Measurements from ENCODE around the gene GSDMA. TPM values are rescaled to one million over a fixed set of nuclear protein-coding genes. Genes with fewer than 3 reads are reported as not detected.

The GSDMA gene
- total RNA-seq, 1 donor: 0.94 TPM

GRCh38 chr17:40015005-40015997 lies 52.5 kb downstream of the GSDMA start, which contains the start of gene CSF3:
Gene CSF3 (plus strand): TSS chr17:40015440. CDS start chr17:40015475, 35 bp downstream.
- H3K9me3 ChIP-seq (ENCODE audit: low read depth, low read length): no peaks in the 10 kb centered on the region
- H3K27me3 ChIP-seq (ENCODE audit: insufficient read depth, low read length): no peaks in the 10 kb centered on the region
- H3K4me3 ChIP-seq (ENCODE audit: low read length): no peak within 1 kb of the TSS
- peaks cover 6% of the 10 kb centered on the region for H3K4me1 ChIP-seq (ENCODE audit: insufficient read depth, low read length)

- Histone ChIP-seq H3K4me3 (ENCODE audit: low read length) (no peak overlapping the region), H3K9me3 (ENCODE audit: low read depth, low read length) (no peaks in the 10 kb centered on the region), H3K27me3 (ENCODE audit: insufficient read depth, low read length) (no peaks in the 10 kb centered on the region), H3K4me1 (ENCODE audit: insufficient read depth, low read length) (peaks cover 6% of the 10 kb centered on the region)
Observed at GRCh38 chr17:40015998-40016985, 53.5 kb downstream of the GSDMA start.

- Histone ChIP-seq H3K9me3 (ENCODE audit: low read depth, low read length) (no peaks in the 10 kb centered on the region), H3K27me3 (ENCODE audit: insufficient read depth, low read length) (no peaks in the 10 kb centered on the region), H3K4me1 (ENCODE audit: insufficient read depth, low read length) (peaks cover 6% of the 10 kb centered on the region), H3K4me3 (ENCODE audit: low read length) (no peak overlapping the region)
Observed at GRCh38 chr17:40017422-40018080, 54.7 kb downstream of the GSDMA start.

- Histone ChIP-seq H3K4me1 (ENCODE audit: insufficient read depth, low read length) (peaks cover 4% of the 10 kb centered on the region), H3K27me3 (ENCODE audit: insufficient read depth, low read length) (no peaks in the 10 kb centered on the region), H3K9me3 (ENCODE audit: low read depth, low read length) (no peaks in the 10 kb centered on the region), H3K4me3 (ENCODE audit: low read length) (no peak overlapping the region)
Observed at GRCh38 chr17:40018211-40019121, 55.7 kb downstream of the GSDMA start.

GRCh38 chr17:40019140-40019991 lies 56.6 kb downstream of the GSDMA start:
- Histone ChIP-seq H3K4me3 (ENCODE audit: low read length) (no peak overlapping the region), H3K4me1 (ENCODE audit: insufficient read depth, low read length) (no peaks in the 10 kb centered on the region), H3K9me3 (ENCODE audit: low read depth, low read length) (no peaks in the 10 kb centered on the region), H3K27me3 (ENCODE audit: insufficient read depth, low read length) (no peaks in the 10 kb centered on the region)

GRCh38 chr17:40020146-40020545 lies 57.3 kb downstream of the GSDMA start:
- no peak overlapping the region for H3K4me3 ChIP-seq (ENCODE audit: low read length)
- no peaks in the 10 kb centered on the region for H3K27me3 ChIP-seq (ENCODE audit: insufficient read depth, low read length)
- no peaks in the 10 kb centered on the region for H3K9me3 ChIP-seq (ENCODE audit: low read depth, low read length)
- H3K4me1 ChIP-seq (ENCODE audit: insufficient read depth, low read length): no peaks in the 10 kb centered on the region

- Histone ChIP-seq H3K9me3 (ENCODE audit: low read depth, low read length) (no peaks in the 10 kb centered on the region), H3K27me3 (ENCODE audit: insufficient read depth, low read length) (no peaks in the 10 kb centered on the region), H3K4me1 (ENCODE audit: insufficient read depth, low read length) (peaks cover 9% of the 10 kb centered on the region), H3K4me3 (ENCODE audit: low read length) (no peak overlapping the region)
Observed at GRCh38 chr17:40021451-40021971, 58.7 kb downstream of the GSDMA start.

GRCh38 chr17:40022497-40022896 lies 59.7 kb downstream of the GSDMA start:
- Histone ChIP-seq H3K27me3 (ENCODE audit: insufficient read depth, low read length) (no peaks in the 10 kb centered on the region), H3K9me3 (ENCODE audit: low read depth, low read length) (no peaks in the 10 kb centered on the region), H3K4me1 (ENCODE audit: insufficient read depth, low read length) (peaks cover 14% of the 10 kb centered on the region), H3K4me3 (ENCODE audit: low read length) (no peak overlapping the region)

- H3K27me3 ChIP-seq (ENCODE audit: insufficient read depth, low read length): no peaks in the 10 kb centered on the region
- peaks cover 14% of the 10 kb centered on the region for H3K4me1 ChIP-seq (ENCODE audit: insufficient read depth, low read length)
- H3K4me3 ChIP-seq (ENCODE audit: low read length): no peak overlapping the region
- H3K9me3 ChIP-seq (ENCODE audit: low read depth, low read length): no peaks in the 10 kb centered on the region
Observed at GRCh38 chr17:40022961-40023541, 60.2 kb downstream of the GSDMA start.

GRCh38 chr17:40023590-40024292 lies 60.9 kb downstream of the GSDMA start:
- Histone ChIP-seq H3K9me3 (ENCODE audit: low read depth, low read length) (no peaks in the 10 kb centered on the region), H3K4me1 (ENCODE audit: insufficient read depth, low read length) (peaks cover 14% of the 10 kb centered on the region), H3K4me3 (ENCODE audit: low read length) (no peak overlapping the region), H3K27me3 (ENCODE audit: insufficient read depth, low read length) (no peaks in the 10 kb centered on the region)

GRCh38 chr17:40024901-40025300 lies 62.1 kb downstream of the GSDMA start:
- Histone ChIP-seq H3K9me3 (ENCODE audit: low read depth, low read length) (no peaks in the 10 kb centered on the region), H3K27me3 (ENCODE audit: insufficient read depth, low read length) (no peaks in the 10 kb centered on the region), H3K4me3 (ENCODE audit: low read length) (no peak overlapping the region), H3K4me1 (ENCODE audit: insufficient read depth, low read length) (peaks cover 14% of the 10 kb centered on the region)

- H3K27me3 ChIP-seq (ENCODE audit: insufficient read depth, low read length): no peaks in the 10 kb centered on the region
- no peaks in the 10 kb centered on the region for H3K9me3 ChIP-seq (ENCODE audit: low read depth, low read length)
- H3K4me3 ChIP-seq (ENCODE audit: low read length): no peak overlapping the region
- H3K4me1 ChIP-seq (ENCODE audit: insufficient read depth, low read length): peaks cover 14% of the 10 kb centered on the region
Observed at GRCh38 chr17:40025559-40025958, 62.8 kb downstream of the GSDMA start.

All from mononuclear cell (primary cell).